H9 (cell line): ENCODE results near the gene RAB9A. TPM values are rescaled to one million over a fixed set of nuclear protein-coding genes. Genes with fewer than 3 reads are reported as not detected.

ENCODE experiments used
- DNase-seq: peaks from one replicate; pipeline ENCODE4 v3.0.0-alpha.2; 2017
- H2AFZ ChIP-seq: one replicate; pipeline ENCODE4 v1.6.1; 2013; ENCODE audit warnings: mild to moderate bottlenecking, low read length, control low read depth, moderate library complexity
- H2AK5ac ChIP-seq: 2 replicates; pipeline ENCODE4 v1.6.1; 2013; ENCODE audit warnings: low read length, control low read depth, mixed read lengths; ENCODE audit not compliant: insufficient read length
- H2BK120ac ChIP-seq: one replicate; pipeline ENCODE4 v1.6.1; 2013; ENCODE audit warnings: low read depth, mild to moderate bottlenecking, low read length, control low read depth, inconsistent platforms; ENCODE audit not compliant: poor library complexity, severe bottlenecking
- H2BK12ac ChIP-seq: 2 replicates; pipeline ENCODE4 v1.6.1; 2013; ENCODE audit warnings: low read length, control low read depth, mixed read lengths, low read depth; ENCODE audit not compliant: insufficient read length
- H2BK15ac ChIP-seq: 2 replicates; pipeline ENCODE4 v1.6.1; 2013; ENCODE audit warnings: low read depth, low read length, control low read depth
- H2BK20ac ChIP-seq: one replicate; pipeline ENCODE4 v1.6.1; 2013; ENCODE audit warnings: low read depth, mild to moderate bottlenecking, low read length, control low read depth, inconsistent platforms; ENCODE audit not compliant: poor library complexity, severe bottlenecking
- H2BK5ac ChIP-seq: 2 replicates; pipeline ENCODE4 v1.6.1; 2013; ENCODE audit warnings: low read length, control low read depth, mixed read lengths; ENCODE audit not compliant: insufficient read length
- H3K14ac ChIP-seq: 2 replicates; pipeline ENCODE4 v1.6.1; 2013; ENCODE audit warnings: low read length, control low read depth; ENCODE audit not compliant: insufficient read depth
- H3K18ac ChIP-seq: 2 replicates; pipeline ENCODE4 v1.6.1; 2013; ENCODE audit warnings: low read depth, mild to moderate bottlenecking, mixed read lengths, low read length, control low read depth; ENCODE audit not compliant: insufficient read length
- H3K23ac ChIP-seq: 2 replicates; pipeline ENCODE4 v1.6.1; 2013; ENCODE audit warnings: low read length, control low read depth, mixed read lengths, low read depth; ENCODE audit not compliant: insufficient read length
- H3K23me2 ChIP-seq: 2 replicates; pipeline ENCODE4 v1.6.1; 2013; ENCODE audit warnings: low read depth, mild to moderate bottlenecking, mixed read lengths, low read length, control low read depth; ENCODE audit not compliant: insufficient read length, poor library complexity, severe bottlenecking
- H3K27ac ChIP-seq: 2 replicates; pipeline ENCODE4 v1.5.1; 2013; ENCODE audit warnings: low read length, control low read depth, mixed read lengths, low read depth; ENCODE audit not compliant: insufficient read length
- H3K27me3 ChIP-seq: 2 replicates; pipeline ENCODE4 v1.6.1; 2013; ENCODE audit warnings: low read length, control low read depth, inconsistent platforms; ENCODE audit not compliant: insufficient read depth
- H3K4ac ChIP-seq: 2 replicates; pipeline ENCODE4 v1.6.1; 2013; ENCODE audit warnings: low read depth, mild to moderate bottlenecking, control low read depth, inconsistent platforms, low read length, moderate library complexity
- H3K4me1 ChIP-seq: 2 replicates; pipeline ENCODE4 v1.6.1; 2013; ENCODE audit warnings: low read length, control low read depth, inconsistent platforms; ENCODE audit not compliant: insufficient read depth
- H3K4me2 ChIP-seq: 2 replicates; pipeline ENCODE4 v1.6.1; 2013; ENCODE audit warnings: low read length, control low read depth, mixed read lengths; ENCODE audit not compliant: insufficient read length, insufficient read depth
- H3K56ac ChIP-seq: 2 replicates; pipeline ENCODE4 v1.6.1; 2013; ENCODE audit warnings: low read depth, mild to moderate bottlenecking, mixed read lengths, low read length, control low read depth; ENCODE audit not compliant: insufficient read length
- H3K79me1 ChIP-seq: 2 replicates; pipeline ENCODE4 v1.6.1; 2013; ENCODE audit warnings: low read depth, mild to moderate bottlenecking, moderate library complexity, low read length, control low read depth, inconsistent platforms; ENCODE audit not compliant: insufficient read depth, poor library complexity, severe bottlenecking
- H3K79me2 ChIP-seq: 2 replicates; pipeline ENCODE4 v1.6.1; 2013; ENCODE audit warnings: low read length, control low read depth, inconsistent platforms; ENCODE audit not compliant: insufficient read depth
- H3K9ac ChIP-seq: 2 replicates; pipeline ENCODE4 v1.6.1; 2013; ENCODE audit warnings: low read length, control low read depth, mixed read lengths; ENCODE audit not compliant: insufficient read length; ENCODE audit errors: extremely low read depth
- H3K9me3 ChIP-seq: one replicate; pipeline ENCODE4 v1.6.1; 2013; ENCODE audit warnings: low read depth, low read length, inconsistent platforms; ENCODE audit not compliant: control insufficient read depth
- H3T11ph ChIP-seq: one replicate; pipeline ENCODE4 v1.6.1; 2013; ENCODE audit warnings: mild to moderate bottlenecking, low read length, control low read depth, inconsistent platforms
- H4K20me1 ChIP-seq: one replicate; pipeline ENCODE4 v1.6.1; 2013; ENCODE audit not compliant: control insufficient read depth, insufficient read length, insufficient read depth
- H4K5ac ChIP-seq: 2 replicates; pipeline ENCODE4 v1.6.1; 2013; ENCODE audit warnings: low read depth, mild to moderate bottlenecking, mixed read lengths, low read length, control low read depth; ENCODE audit not compliant: insufficient read length
- H4K8ac ChIP-seq: replicated peaks from 2 replicates; pipeline ENCODE4 v1.6.1; 2013; ENCODE audit warnings: low read length, control low read depth, mixed read lengths, low read depth; ENCODE audit not compliant: insufficient read length
- H4K91ac ChIP-seq: 2 replicates; pipeline ENCODE4 v1.6.1; 2013; ENCODE audit warnings: low read depth, mild to moderate bottlenecking, moderate library complexity, mixed read lengths, low read length, control low read depth; ENCODE audit not compliant: insufficient read length
- H3K27ac Mint-ChIP-seq, 3 experiments: 2 replicates in 2 of 3; 3 replicates in 1 of 3; pipeline ENCODE4 v1.8.0; 2020 to 2021; ENCODE audit warnings: mixed read lengths in 3 of 3, mild to moderate bottlenecking in 1 of 3, moderate library complexity in 1 of 3
- H3K27me3 Mint-ChIP-seq: 2 replicates; pipeline ENCODE4 v1.8.0; 2021; ENCODE audit warnings: low read depth, mild to moderate bottlenecking, moderate library complexity, mixed read lengths
- H3K36me3 Mint-ChIP-seq, 3 experiments: 2 replicates in 2 of 3; 3 replicates in 1 of 3; pipeline ENCODE4 v1.8.0; 2020 to 2021; ENCODE audit warnings: low read depth in 3 of 3, mixed read lengths in 3 of 3; ENCODE audit not compliant: insufficient read depth in 1 of 3
- H3K4me1 Mint-ChIP-seq, 2 experiments: 2 replicates each; pipeline ENCODE4 v1.8.0; 2020; ENCODE audit warnings: mixed read lengths in 2 of 2
- H3K4me3 Mint-ChIP-seq, 2 experiments: 2 replicates in 1 of 2; 3 replicates in 1 of 2; pipeline ENCODE4 v1.8.0; 2020 to 2021; ENCODE audit warnings: mild to moderate bottlenecking in 2 of 2, mixed read lengths in 2 of 2, moderate library complexity in 1 of 2
- H3K9me3 Mint-ChIP-seq, 2 experiments: 2 replicates in 1 of 2; 3 replicates in 1 of 2; pipeline ENCODE4 v1.8.0; 2020; ENCODE audit warnings: mild to moderate bottlenecking in 2 of 2, mixed read lengths in 2 of 2, moderate library complexity in 1 of 2
- WGBS: extraction: QIAGEN DNeasy Blood & Tissue Kit; methylation state at CpG from one replicate; pipeline ENCODE4 v1.1.7; 2013; ENCODE audit warnings: missing lambda C conversion rate, low lambda C conversion rate, mixed read lengths; ENCODE audit not compliant: insufficient read length; ENCODE audit errors: extremely low coverage; 5-methylcytosine and 5-hydroxymethylcytosine counted together
- total RNA-seq: library from RNA; stranded (reverse); gene quantifications from 2 replicates; pipeline ENCODE4 v1.2.1, GENCODE V29; 2021
- TF ChIP-seq, protein P1 (sequence below): fragments of 200-600 bp; sonication (generic); conservative IDR thresholded peaks from 3 replicates; pipeline ENCODE4 v1.8.0; 2021; ENCODE audit warnings: antibody characterized with exemption, mild to moderate bottlenecking

Gene RAB9A
- total RNA-seq, 1 experiment from 2014 or later = 21.3 TPM

DNA sequence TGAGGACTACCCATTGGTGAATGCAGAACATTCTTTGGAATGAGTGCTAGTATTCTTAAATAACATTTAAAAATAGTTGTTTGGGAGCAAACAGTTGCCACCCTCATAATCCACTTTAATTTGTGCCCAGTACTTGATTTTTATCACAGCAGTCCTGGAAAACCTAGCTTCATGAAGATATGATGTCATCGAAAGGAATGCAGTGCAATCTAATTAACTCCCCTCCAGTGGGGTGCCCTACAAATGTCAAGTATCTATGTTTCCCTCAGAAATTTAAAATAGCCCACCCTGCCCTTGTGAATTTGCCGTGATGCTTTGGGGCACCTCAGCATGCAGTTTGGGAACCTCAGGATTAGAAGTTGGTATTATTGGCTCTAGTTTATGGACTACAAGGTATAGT, 5.4 kb downstream of the RAB9A start:
- Histone ChIP-seq H3K23ac (no peak overlapping the region), H2BK5ac (no peak overlapping the region), H4K20me1 (no peaks in the 10 kb centered on the region), H3K79me1 (no peaks in the 10 kb centered on the region), H3K18ac (no peak overlapping the region), H3K9me3 (no peaks in the 10 kb centered on the region), H4K8ac (no peak overlapping the region), H3K9ac (no peak overlapping the region), H2BK120ac (no peak overlapping the region), H4K5ac (no peak overlapping the region), H2BK15ac (no peak overlapping the region), H3K14ac (no peak overlapping the region), H3K4me1 (peaks cover 12% of the 10 kb centered on the region; the same call in 1 of the 2 replicates), H3K4ac (no peak overlapping the region), H2AFZ (no peak overlapping the region), H3K79me2 (peaks cover 44% of the 10 kb centered on the region; the same call in 1 of the 2 replicates), H3K27ac (no peak overlapping the region), H2BK20ac (no peak overlapping the region), H3T11ph (no peak overlapping the region), H3K56ac (no peak overlapping the region), H2AK5ac (no peak overlapping the region), H3K27me3 (no peaks in the 10 kb centered on the region), H3K23me2 (peaks cover 6% of the 10 kb centered on the region), H4K91ac (no peak overlapping the region), H3K4me2 (no peak overlapping the region), H2BK12ac (no peak overlapping the region)
- Mint-ChIP-seq H3K4me3 (no peak overlapping the region), H3K36me3 (peaks cover 0 to 4% (median 3%) of the 10 kb centered on the region in 3 experiments; a peak in 3 of 7 replicates), H3K9me3 (peaks cover 15 to 36% of the 10 kb centered on the region in 2 experiments), H3K27ac (no peak overlapping the region), H3K4me1 (peaks cover 26 to 29% of the 10 kb centered on the region in 2 experiments), H3K27me3 (no peaks in the 10 kb centered on the region; the same call in 1 of the 2 replicates)
- DNase-seq = no peak
- WGBS = no CpG with 5 or more reads among the region's 2 CpGs
- TF ChIP-seq, protein P1, sequence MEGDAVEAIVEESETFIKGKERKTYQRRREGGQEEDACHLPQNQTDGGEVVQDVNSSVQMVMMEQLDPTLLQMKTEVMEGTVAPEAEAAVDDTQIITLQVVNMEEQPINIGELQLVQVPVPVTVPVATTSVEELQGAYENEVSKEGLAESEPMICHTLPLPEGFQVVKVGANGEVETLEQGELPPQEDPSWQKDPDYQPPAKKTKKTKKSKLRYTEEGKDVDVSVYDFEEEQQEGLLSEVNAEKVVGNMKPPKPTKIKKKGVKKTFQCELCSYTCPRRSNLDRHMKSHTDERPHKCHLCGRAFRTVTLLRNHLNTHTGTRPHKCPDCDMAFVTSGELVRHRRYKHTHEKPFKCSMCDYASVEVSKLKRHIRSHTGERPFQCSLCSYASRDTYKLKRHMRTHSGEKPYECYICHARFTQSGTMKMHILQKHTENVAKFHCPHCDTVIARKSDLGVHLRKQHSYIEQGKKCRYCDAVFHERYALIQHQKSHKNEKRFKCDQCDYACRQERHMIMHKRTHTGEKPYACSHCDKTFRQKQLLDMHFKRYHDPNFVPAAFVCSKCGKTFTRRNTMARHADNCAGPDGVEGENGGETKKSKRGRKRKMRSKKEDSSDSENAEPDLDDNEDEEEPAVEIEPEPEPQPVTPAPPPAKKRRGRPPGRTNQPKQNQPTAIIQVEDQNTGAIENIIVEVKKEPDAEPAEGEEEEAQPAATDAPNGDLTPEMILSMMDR = no peak
